NCI-H774 (cell line): ENCODE data around the gene CHST3.
"Not testable (repeated sequence)": the region's sequence is repeated elsewhere in the genome, so short reads cannot be mapped to it uniquely, and the experiment has no call there.

Experiments used
- DNase-seq: peaks from one replicate; lab custom pipeline; 2025; lab: John Stamatoyannopoulos, UW

CHST3 gene

DNA sequence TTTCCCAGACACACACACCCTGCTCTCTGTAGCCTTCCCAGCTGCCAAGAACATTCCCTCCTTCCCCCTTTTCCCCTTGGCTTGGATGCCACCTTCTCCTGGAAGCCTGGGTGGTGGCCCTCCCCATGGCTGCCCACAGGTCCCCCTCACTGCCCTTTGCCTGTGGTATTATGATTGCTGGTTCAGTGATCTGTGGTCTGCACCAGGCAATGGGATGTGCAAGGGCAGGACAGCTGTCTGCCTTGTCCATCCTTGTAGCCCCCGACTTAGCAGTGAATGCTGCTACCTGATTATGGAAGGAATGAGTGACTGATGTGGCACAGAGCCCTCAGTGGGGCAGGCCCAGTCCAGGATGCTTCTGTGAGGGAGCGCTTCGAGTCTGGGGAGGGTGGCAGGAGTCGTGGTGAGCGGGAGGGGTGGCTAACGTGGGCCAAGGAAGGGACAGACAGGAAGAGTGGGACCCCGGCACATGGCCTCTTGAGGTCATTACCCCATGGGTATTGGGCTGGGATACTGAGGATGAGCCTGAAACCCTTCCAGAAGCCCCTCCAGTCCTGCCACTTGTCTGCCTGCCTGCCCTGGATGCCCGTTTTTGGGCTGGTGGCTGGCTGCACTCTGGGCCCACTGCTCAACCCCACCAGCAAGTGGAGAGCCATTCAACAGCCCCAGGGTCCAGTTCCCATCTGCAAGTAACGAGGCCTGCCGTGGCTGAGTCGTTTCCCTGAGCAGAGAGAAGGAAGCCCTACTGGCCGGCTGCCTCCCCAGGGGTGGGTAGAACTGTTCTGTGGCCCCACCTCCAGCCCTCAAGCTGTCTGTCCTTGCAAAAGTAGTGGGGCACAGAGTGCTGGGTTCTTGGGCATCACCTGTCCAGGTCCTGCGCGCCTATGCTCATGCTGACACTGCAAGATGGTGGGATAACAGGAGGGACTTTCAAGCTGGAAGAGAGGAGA lies 8.8 kb downstream of the CHST3 start:
- no peak for DNase-seq

DNA sequence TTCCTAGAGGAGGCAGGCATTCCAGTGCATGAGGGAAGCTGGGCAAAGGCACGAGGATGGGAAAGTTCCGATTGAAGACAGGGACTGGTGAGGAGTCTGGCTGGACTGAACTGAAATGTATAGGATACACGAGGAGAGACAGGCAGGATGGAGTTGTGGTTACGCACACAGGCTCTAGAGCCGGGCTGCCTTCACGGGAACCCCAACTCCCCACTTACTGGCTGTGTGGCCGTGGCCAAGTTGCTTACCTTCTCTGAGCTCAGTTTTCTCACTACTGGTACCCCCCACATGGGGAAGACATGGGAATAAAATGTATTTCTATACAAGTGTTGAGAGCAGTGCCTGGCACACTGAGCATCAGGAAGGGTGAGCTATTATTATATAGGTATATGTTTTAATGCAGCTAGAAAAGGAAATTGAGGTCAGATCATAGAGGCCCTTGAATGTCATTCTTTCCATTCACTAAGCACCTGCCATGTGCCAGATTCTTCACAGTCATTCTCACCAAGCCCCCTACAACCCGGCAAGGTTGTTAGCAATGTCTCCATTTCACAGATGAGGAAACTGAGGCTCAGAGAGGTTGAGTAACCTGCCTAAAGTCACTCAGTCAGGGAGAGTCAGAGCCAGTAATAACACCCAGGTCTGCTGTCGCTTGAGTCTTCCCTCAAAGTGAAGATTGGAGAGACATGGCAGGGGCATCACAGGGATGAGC lies 9.7 kb downstream of the CHST3 start:
- DNase-seq: no peak

DNA sequence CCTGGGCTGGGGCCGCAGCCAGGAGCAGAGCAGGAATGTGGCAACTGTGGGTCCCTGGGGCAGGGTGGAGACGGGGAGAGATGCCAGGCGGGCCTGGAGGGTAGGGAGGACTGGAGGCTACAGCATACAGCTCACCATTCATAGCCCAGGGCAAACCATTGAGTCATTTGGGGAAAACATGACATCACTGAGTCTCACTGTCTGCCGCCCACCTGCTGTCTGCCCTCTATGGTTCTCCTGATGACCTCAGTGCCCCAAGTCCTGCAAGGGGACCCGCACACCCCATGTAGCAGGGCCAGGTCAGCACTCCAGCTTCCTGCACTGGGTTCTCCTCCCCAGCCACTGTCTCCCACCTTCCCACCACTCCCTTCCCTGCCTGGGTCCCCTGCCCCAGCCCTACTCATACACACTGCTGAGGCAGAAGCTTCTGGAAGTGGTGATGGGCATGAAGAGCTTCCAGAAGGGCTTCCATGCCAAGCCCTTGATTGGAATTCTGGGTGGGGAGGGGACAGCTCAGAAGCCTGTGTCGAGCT lies 10.4 kb downstream of the CHST3 start:
- DNase-seq: no peak

DNA sequence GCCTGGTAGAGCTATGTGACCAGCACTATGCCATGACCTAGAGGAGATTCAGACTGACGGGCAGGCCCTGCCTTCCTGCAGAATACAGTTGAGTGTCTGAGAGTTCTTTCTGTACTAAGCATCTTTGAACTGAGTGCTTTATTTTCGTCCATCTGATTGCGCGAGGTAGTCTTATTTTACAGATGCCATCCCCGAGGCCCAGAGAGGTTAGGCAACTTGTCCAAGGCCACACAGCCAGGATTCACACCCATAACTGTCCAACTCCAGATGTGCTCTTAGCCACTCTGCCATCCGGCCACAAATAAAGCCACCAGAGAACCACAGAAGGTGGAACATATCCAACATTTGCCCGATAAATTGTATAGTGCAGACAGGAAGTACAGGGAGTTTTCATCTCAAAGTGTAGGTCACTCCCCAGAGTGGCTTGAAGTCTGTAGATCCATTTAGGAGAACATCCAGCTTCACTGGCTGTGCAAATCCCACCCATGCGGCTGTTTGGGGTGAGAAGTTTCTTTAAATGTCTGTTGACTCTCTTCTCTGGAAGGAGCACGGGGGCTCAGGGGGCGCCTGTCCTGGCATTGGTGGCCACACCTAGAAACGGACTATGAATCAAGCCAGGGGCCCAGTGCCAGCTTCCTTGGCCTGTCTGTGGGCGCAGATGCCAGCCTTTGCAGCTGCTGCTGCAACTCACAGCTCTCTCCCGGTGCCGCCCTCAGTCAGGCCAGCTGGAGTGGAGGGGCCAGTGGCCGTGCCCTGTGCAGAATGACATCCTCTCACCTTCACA lies 11.1 kb downstream of the CHST3 start:
- DNase-seq: no peak

DNA sequence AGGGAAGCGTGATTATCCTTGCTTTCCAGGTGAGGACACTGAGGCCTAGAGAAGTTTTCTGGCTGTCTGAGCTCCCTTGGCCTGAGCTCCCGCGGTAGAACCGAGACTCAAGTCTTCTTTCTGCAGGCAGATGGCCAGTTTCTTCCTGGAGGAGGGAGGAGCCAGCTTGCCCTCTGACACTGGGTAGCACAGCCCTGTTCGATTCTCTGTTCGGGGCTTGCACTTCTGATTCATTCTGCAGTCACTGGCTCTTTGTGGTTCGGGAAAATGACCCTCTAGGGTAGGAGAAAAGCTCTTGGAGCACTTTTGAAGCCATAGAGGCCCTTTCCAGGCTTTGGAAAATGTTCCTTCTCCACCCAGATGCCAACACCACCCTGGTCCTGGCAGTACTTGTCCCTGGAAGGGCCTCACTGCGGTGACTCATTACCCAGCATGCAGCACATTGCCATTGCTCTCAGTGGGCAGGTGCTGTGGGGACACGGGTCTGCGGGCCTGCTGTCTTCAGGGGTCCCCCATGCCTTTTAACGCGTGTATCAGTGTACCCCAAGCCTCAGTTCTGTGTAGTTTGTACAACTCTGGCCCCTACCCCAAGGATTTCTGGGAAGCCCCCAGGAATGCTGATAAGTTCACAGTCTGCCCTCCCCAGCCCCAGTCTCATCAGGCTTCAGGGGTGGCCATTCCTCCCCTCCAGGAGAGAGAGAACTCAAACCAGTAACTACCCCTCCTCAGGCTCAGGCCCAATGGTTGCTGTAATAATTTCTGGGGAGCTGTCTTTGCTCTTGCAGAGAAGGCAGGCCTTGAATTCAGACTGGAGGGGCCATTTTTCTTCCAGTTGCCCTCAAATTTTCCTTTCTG lies 11.9 kb downstream of the CHST3 start:
- no peak for DNase-seq

DNA sequence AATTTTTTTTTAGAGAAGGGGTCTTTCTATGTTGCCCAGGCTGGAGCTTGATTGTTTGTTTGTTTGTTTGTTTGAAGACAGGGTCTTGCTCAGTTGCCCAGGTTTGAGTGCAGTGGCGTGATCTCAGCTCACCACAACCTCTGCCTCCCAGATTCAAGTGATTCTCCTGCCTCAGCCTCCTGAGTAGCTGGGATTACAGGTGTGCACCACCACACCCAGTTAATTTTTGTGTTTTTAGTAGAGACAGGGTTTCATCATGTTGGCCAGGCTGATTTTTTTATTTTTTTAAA lies 13.4 kb downstream of the CHST3 start:
- not testable (repeated sequence) for DNase-seq

DNA sequence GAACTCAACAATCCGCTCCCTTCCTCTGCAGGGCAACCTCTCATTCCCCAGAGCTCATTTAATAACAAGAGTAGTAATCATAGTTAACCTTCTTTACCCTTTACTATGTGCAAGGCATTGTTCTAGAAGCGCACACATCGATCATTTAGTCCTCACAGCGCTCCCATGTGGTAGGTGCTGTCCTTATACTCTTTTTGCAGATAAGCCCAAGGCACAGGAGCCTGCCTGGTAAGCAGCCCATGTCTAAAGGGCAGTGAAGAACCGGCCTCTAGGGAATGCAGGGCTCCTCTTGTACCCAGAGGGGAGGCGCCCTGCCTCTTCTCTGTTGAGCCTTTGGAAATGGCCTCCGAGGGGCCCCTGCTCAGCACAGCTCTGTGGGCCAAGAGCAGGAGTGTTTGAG lies 14.3 kb downstream of the CHST3 start:
- no peak for DNase-seq

DNA sequence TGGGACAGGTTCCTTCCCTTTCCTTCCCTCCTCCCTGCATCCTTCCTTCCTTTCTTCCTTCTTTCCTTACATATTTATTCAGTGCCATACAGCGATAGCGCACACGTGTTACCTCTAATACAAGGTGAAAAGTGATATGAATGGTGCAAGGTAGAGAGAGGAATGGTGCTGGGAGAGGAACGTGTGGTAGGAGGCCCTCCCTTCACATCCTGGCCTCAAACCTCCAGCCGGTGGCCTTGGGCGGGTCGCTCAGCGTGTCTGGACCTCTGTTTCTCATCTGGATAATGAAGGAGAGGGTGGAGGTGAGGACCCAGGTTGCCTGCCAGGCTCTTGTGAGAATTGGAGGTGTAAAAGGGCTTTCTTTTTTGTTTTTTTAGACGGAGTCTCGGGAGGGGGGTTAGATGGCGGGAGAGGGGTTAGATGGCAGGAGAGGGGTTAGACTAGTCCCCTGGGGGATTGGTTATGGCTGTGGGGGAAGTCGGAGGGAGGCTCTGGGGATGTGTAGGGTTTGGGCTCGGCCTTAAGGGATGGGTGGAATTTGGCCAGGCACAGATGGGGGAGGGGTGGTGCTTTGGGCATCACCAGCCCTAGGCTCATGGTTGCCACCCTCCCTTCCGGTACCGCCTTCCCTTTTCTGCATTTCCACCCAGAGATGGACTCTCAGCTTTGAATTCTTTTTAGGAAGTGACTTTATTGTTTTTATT lies 14.9 kb downstream of the CHST3 start:
- no peak for DNase-seq

DNA sequence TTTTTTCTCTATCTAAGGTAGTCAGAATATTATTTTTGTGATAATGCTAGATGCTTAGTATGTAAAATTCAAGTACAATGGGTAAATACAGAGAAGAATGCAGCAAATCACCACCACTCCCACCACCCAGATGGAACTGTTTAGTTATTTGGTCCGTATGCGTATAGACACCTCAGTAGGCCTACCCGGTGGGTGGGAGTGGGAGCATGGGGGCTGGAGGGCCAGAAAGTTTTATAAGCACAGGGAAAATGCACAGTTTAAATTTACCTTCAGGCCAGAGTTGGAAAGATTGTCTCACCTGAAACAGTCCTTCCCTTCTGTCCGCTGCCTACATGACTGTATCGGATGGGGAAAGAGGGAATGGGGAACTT lies 15.5 kb downstream of the CHST3 start:
- DNase-seq: no peak

DNA sequence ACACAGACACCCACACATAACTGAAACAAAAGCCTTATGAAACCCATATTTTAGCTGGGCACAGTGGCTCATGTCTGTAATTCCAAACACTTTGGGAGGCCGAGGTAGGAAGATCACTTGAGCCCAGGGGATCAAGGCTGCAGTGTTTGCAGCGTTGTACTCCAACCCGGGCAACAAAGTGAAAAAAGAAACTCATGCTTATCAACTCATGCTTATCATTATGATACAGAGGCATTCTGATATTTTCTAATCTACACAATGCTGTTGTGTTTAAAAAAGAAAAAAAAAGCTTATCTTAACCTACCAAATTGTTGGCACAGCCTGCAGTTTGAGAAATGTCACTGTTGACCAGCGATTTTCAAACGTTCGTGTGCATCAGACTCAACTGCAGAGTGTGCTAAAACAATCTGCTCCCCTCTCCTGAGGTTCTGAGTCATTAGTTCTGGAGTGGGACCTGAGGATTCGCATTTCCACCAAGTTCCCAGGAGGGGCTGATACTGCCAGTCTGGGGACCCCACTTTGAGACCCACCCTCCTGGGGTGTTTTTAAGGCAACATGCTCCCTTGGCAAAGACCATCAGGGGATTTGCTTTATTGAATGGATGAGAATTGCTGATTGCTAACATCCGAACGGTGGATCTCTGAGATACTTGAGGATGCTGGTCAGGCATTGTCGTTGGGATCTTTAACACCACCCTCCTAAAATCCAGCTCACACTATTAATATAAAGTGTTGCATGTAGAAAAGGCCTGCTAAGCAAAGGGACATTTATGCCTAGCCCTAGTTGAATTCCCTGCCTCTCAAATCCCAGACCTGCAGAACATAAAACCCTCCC lies 16.2 kb downstream of the CHST3 start:
- DNase-seq: no peak

DNA sequence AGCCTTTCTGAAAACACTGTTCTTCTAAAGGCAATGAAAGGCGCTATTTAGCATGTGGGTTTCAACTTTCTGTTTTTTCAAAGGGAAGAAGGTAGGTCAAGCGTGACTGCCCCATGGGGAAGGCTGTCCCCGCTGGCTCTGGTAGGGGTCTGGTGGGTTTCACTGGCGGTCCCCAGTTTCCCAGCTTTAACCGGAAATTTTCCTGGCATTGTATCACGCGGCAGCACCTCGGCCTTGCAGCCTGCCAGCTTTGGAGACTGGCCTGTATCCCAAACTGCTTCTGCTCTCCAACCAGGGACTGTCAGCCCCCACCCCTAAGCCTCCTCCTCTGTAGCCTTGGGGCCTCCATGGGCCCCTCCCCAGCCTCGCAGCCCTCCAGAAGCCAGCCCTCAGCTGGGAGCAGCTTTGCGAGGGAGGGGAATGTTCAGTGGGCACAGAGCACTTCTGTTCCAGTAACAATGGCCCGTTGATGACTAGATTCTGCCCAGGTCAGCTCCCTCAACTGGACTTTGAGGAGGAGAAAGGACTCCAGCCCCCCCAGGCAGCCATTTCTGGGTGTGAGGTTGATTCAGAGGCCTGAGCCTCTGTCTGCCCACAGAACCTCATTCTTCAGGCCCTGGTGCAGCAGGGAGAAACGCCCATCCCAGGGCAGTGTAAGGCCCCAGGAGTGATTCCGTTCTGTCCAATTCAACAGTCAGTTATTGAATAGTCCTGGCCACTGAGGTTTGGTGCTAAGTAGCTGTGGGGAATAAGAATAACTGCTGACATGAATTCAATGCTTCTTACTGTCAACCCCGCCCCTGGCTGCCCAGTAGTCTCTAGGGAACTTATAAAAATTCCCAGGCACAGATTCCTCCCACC lies 17.1 kb downstream of the CHST3 start:
- no peak for DNase-seq

DNA sequence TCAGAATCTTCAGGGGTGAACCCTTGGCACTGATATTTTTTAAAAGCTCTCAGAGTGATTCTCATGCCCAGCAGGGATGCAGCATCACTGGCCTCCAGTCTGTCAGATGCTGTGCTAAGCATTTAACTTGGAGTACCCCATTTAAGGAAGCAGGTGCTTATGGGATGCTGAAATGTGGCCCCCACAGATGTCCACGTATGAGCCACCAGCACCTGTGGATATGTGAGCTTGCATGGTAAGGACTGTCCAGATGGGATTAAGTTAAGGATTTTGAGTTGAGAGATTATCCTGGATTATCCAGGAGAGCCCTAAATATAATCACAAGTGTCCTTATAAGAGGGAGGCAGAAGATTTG lies 17.7 kb downstream of the CHST3 start:
- no peak for DNase-seq

DNA sequence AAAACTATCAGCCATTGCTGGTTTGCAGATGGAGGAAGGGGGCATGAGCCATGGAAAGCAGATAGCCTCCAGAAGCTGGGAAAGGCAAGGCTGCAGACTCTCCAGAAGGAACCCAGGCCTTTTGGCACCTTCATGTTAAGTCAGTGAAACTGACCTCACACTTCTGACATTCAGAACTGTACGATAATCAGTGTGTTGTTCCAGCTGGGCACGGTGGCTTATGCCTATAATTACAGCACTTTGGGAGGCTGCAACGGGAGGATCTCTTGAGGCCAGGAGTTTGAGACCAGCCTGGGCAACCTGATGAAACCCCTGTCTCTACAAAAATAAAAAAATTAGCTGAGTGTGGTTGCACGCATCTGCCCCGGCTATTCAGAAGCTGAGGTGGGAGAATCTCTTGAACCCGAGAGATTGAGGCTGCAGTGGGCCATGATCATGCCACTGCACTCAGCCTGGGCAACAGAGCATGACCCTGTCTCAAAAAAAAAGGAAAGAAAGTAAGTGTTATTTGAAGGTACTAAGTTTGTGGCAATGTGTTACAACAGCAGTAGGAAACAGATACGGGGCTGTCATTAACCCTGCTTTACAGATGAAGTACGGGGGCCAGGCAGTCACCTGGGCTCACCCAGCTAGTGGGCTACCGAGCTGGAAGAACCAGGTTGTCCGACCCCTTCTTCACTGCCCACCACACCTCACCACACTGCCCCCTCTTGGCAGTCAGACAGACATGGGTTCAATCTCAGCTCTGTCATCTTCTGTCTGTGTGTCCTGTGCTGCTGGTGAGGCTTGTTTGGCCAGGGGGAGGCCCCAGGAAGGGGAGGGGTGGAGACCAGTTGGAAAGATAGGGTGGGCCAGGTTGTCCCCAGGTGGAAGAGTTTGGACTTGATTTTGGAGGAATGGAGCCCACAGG lies 18.3 kb downstream of the CHST3 start:
- no peak for DNase-seq

DNA sequence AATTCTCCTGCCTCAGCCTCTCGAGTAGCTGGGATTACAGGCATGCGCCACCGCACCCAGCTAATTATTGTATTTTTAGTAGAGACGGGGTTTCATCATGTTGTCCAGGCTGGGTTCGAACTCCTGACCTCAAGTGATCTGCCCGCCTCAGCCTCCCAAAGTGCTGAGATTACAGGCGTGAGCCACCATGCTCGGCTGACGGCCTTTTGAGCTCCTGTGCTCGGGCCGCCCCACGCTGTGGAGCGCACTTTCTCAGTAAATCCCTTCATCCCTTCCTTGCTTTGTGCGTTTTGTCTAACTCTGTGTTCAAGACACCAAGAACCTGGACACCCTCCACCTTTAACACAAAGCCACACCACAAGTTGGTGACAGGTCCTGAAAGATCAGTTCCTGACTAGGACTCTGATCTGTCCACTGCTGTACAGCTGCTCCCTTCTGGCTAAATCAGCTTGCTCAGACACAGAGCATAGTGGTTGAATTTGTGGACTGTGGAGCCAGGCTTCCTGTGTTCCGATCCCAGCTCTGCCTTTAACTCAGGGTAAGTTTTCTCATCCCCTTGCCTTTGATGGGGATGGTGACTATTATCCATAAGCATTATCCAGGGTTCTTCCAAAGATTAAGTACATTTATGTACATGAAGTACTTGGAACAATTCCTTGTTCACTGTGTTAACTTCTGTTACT lies 20.1 kb downstream of the CHST3 start:
- DNase-seq: no peak

DNA sequence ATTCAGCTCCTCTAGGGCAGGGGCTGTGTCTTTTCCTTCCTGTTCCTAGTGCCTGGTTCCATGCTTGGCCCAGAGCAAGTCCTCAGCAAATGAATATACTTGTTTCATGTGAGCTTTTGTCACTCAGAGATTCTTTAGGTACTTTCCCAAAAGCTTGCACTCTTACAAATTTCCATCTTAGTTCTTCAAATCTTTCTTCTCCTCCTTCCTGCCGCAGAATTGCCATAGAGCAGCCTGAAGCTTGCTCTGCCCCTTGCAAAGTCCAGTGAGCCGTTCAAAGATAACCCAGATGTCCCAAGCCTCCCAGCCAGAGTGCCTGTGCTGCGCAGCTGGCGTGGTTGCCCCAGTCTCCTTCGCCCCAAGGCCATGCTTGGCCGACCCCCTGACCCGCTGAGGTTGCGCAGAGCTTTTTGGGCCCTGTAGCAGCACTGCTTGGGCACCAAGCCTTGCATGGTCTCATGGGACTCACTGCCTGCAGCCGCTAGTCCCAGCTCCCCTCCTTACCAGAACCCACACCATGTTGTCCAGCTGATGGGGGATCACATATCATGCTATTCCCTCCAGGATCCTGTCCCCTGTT lies 20.7 kb downstream of the CHST3 start:
- no peak for DNase-seq

DNA sequence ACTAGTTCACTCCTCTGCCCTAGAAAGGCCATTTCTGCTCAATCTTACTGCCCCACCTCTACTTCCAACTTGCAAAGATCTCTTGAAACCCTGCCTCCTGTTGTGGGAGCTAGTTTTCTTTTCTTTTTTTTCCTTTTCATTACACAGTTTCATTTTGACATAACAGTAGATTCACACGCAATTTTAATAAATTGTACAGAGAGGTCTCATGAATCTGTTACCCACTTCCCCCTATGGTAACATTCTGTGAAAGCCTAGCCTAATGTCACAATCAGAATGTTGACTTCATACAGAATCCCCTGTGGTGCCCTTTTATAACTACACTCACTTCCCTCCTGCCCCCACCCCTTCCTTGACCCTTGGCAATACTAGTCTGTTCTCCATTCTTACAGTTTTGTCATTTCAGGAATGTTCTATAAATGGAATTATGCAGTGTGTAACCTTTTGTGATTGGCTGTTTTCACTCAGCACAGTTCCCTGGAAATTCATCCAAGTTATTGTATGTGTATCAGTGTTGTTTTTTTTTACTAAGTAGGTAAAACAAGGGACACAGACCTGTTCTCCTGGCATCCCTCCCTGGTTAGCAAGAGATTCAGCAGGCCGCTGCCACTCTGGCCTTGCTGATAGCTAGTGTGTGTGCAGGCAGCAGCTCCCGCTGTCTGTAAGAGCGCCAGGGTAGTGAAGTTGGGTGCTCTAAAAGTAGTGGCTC lies 21.5 kb downstream of the CHST3 start:
- no peak for DNase-seq
